Measurements from ENCODE around the gene A2M. TPM values are rescaled to one million over a fixed set of nuclear protein-coding genes. Genes with fewer than 3 reads are reported as not detected.

A2M gene
- total RNA-seq, 1 donor from 2014 or later, result not detected

DNA sequence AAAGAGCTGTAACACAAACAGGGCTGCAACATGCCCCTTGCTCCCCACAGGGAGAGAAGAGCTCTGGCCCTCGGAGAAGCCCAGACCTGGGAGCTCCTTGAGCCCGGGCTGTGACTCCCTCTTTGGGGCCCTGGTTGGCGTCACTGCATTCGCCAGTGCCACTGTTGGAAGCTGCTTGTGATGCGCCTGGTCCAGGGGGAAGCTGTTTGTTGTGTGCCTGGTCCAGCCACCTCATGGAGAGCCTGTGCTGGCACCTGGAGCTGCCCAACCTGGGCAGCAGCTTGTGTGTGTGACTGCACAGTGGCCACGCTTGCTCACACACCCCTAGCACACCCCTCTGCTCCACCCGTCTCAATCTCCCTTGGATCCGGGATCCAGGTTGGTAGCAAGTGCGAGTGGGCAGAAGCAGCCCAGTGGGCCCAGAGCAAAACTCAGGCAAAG, 49.5 kb downstream of the A2M start:
- H3K36me3 Mint-ChIP-seq (ENCODE audit: low read depth), result peaks cover 2% of the 10 kb centered on the region
- intact Hi-C loops (cut with micrococcal nuclease), result loop anchor here (10.0 kb wide), 1 partner anchor 259 kb away; no protein-coding TSS in a partner anchor
- peaks cover 28% of the 10 kb centered on the region for H3K27me3 Mint-ChIP-seq
- peaks cover 4% of the 10 kb centered on the region for H3K4me1 Mint-ChIP-seq
- DNase-seq, result no peak
- peak overlapping the region; percentile 28 for H3K4me3 Mint-ChIP-seq
- no peaks in the 10 kb centered on the region for H3K9me3 Mint-ChIP-seq
- H3K27ac Mint-ChIP-seq, result no peak overlapping the region

DNA sequence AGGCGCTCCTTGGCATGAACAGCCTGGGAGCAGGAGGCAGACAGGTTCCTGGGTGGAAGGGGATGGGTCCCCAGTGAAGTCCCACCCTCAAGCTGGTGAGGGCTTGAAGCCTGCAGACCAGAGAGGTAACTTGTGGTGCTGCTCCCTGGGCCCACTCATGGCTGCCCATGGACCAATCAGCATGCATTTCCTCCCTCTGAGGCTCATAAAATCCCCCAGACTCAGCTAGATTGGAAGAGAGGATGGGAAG, 50.2 kb downstream of the A2M start:
- no peak overlapping the region for H3K27ac Mint-ChIP-seq
- no peaks in the 10 kb centered on the region for H3K9me3 Mint-ChIP-seq
- no peak overlapping the region for H3K4me3 Mint-ChIP-seq
- H3K4me1 Mint-ChIP-seq, result peaks cover 4% of the 10 kb centered on the region
- intact Hi-C loops (cut with micrococcal nuclease), result loop anchor here (10.0 kb wide), 1 partner anchor 259 kb away; no protein-coding TSS in a partner anchor
- DNase-seq, result no peak
- H3K36me3 Mint-ChIP-seq (ENCODE audit: low read depth), result peaks cover 2% of the 10 kb centered on the region
- H3K27me3 Mint-ChIP-seq, result peaks cover 28% of the 10 kb centered on the region

DNA sequence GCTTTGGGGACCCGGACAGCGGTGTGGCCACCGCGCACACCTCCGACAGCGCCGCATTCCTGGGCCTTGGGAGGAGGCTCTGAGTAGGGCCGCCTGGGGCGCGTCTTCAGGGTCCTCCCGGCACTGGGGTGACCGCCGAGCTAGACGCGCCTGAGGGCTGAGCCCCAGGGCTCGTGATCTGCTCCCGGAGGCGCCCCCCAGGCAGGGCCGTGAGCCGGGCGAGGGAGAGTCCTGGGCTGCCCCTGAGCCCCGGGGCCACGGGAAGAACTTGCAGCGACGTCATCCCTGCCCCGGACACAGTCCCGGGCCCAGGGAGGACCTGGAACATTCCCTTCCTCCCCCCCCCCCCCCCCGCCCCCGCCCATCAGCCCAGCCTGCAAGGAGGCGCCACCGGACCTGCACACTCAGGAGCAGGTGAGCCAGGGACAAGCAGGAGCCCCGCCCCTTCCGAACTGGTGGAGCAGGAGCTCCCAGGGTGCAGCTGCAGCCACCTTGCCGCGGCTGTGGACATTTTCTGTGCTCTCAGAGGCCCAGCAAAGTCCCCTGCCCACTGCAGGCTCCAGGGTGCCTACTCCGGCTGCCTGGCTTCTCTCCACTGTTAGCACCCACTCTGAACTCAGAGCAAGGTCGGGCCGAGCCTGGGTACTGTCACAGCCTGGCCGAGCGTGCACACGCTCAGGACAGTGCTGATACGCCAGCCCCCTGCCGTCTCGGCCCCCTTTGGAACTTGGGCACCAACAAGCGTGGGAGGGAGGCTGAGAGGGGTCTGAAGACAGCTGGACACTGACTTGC, 50.7 kb downstream of the A2M start:
- H3K36me3 Mint-ChIP-seq (ENCODE audit: low read depth), result peaks cover 2% of the 10 kb centered on the region
- peaks cover 28% of the 10 kb centered on the region for H3K27me3 Mint-ChIP-seq
- peak overlapping the region; percentile 79 for H3K4me3 Mint-ChIP-seq
- H3K27ac Mint-ChIP-seq, result no peak overlapping the region
- peaks cover 4% of the 10 kb centered on the region for H3K4me1 Mint-ChIP-seq
- H3K9me3 Mint-ChIP-seq, result no peaks in the 10 kb centered on the region
- intact Hi-C loops (cut with micrococcal nuclease), result loop anchor here (10.0 kb wide), 1 partner anchor 260 kb away; no protein-coding TSS in a partner anchor
- DNase-seq, result no peak

DNA sequence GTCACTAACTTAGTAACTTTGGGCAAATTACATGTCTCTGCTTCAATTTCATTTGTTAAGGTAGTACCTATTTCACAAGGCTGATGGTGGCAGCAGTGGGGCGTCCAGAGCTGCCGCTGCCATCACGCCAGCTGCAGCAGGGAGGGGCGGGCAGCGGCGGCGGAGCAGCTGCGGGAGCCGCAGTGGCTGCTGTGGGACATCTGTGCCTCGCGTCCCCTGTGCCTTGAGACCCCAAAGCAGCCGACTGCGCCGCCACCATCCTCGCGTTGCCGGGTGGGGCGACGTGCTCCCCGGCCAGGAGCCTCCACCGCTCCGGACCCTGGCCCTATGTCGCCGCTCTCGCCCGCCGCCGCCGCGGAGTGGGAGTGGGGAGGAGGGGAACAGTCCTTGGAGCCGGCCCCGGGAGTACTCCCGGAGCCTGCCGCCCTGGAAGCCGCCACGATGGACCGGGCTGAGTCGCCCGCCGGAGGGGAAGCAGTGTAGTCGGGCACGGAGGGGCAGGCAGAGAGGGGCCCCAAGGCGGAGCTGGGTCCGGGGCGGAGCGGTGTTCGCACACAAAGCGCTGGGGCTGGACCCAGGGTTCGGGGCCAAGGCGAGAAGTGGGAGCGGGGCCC, 51.4 kb downstream of the A2M start:
- peak; percentile 76 for DNase-seq
- peak overlapping the region; percentile 79 for H3K4me3 Mint-ChIP-seq
- H3K27me3 Mint-ChIP-seq, result peaks cover 28% of the 10 kb centered on the region
- H3K36me3 Mint-ChIP-seq (ENCODE audit: low read depth), result peaks cover 2% of the 10 kb centered on the region
- H3K9me3 Mint-ChIP-seq, result no peaks in the 10 kb centered on the region
- peaks cover 4% of the 10 kb centered on the region for H3K4me1 Mint-ChIP-seq
- intact Hi-C loops (cut with micrococcal nuclease), result loop anchor here (10.0 kb wide), 1 partner anchor 260 kb away; no protein-coding TSS in a partner anchor
- H3K27ac Mint-ChIP-seq, result no peak overlapping the region

DNA sequence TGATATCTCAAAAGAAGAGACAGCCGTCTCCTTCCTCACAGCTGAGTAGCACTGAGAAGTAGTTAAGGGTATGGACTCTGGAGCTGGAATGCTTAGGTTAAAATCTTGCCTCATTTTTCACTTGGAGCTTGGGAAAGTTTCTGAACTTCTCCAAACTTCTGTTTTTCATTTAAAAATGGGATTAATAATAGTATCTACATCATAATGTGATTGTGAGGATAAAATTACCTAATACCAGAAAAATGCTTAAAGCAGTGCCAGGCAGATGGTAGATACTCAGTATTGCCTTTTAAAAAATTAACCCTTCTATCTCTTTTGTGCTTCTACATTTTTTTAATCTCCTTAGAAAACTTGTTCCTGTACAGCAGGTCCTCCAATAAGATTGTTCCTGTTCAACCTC, 63.1 kb downstream of the A2M start:
- no peak overlapping the region for H3K27ac Mint-ChIP-seq
- H3K27me3 Mint-ChIP-seq, result peaks cover 2% of the 10 kb centered on the region
- H3K4me3 Mint-ChIP-seq, result no peak overlapping the region
- H3K9me3 Mint-ChIP-seq, result no peaks in the 10 kb centered on the region
- peaks cover 1% of the 10 kb centered on the region for H3K4me1 Mint-ChIP-seq
- H3K36me3 Mint-ChIP-seq (ENCODE audit: low read depth), result no peaks in the 10 kb centered on the region
- intact Hi-C loops (cut with micrococcal nuclease), result no loop called here
- DNase-seq, result no peak

DNA sequence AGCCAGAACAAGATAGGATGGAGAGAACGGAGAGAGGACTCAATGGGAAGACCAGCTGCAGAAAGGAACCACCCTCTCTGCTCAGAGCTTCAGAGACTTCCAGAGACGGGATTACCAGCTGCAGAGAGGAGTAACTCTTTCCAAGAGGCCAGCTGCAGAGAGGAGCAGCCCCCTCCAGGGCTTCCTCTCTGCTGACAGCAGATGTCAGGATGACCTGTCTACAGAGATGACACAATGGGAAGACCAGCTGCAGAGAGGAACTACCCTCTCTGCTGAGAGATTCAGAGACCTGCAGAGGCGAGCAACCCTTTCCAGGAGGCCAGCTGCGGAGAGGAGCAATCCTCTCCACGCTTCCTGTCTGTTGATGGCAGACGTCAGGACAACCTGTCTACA, 64.6 kb downstream of the A2M start:
- no peak overlapping the region for H3K4me3 Mint-ChIP-seq
- H3K27ac Mint-ChIP-seq, result no peak overlapping the region
- intact Hi-C loops (cut with micrococcal nuclease), result no loop called here
- peaks cover 1% of the 10 kb centered on the region for H3K4me1 Mint-ChIP-seq
- H3K27me3 Mint-ChIP-seq, result peaks cover 3% of the 10 kb centered on the region
- no peaks in the 10 kb centered on the region for H3K36me3 Mint-ChIP-seq (ENCODE audit: low read depth)
- H3K9me3 Mint-ChIP-seq, result no peaks in the 10 kb centered on the region
- DNase-seq, result no peak

DNA sequence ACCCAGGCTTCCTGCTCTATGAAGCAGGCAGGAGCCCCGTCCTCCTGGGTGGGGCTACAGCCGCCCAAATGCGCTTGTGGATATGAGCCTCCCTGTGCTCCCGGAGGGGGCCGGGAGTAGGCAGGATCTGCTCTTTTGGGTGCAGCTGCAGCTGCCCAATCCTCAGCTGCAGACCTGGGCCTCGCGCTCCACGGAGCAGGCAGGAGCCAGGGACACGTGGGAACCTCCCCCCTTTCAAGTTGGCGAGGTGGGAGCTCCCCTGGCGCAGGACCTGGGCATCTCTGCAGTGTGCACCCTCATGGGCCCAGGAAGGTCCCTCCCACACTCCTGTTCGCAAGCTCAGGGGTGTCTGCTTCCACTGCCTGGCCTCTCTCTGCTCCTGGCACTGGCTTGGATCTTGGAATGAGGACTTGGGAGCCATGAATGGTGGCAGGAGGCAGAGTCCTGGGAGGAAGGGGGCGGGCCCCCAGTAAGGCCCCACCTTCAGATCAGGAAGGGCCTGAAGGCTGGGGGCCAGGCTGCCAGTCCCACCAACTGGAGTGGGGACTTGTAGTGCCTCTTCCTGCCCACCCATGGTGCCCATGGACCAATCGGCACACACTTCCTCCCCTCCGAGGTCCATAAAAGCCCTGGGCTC, 65.1 kb downstream of the A2M start:
- Mint-ChIP-seq H3K27ac (no peak overlapping the region), H3K27me3 (peaks cover 3% of the 10 kb centered on the region), H3K4me1 (peaks cover 1% of the 10 kb centered on the region), H3K9me3 (no peaks in the 10 kb centered on the region), H3K36me3 (ENCODE audit: low read depth) (no peaks in the 10 kb centered on the region), H3K4me3 (no peak overlapping the region)
- intact Hi-C loops (cut with micrococcal nuclease), result no loop called here
- DNase-seq, result no peak

DNA sequence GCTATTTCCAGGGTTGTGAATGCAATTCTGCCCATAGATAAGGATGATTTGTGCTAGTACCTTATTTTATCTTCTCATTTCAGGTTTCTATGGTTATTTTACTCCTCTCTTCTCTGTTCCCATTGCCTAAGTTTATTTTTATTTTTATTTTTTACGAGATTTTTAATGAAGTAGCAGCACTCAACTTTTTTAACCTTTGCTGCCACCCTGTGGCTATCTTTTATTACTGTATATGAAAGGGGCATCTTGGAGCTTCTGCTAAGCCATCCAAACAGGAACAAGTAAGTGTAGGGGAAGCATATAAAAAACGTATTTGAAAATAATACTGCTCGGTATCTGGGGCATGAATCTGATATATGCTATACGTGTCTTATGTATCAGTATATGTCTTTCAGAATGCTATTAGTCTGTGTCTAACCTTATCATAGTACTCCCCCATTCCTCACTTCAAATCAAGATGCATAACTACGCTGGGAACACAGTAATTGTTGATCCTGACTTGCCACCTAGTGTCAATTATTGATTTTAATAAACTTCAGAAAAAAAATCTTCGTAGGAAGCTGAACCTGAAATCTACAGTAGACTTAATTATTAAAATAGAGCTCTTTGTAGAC, 66.1 kb downstream of the A2M start:
- Mint-ChIP-seq H3K4me1 (peaks cover 1% of the 10 kb centered on the region), H3K27me3 (peaks cover 6% of the 10 kb centered on the region), H3K9me3 (no peaks in the 10 kb centered on the region), H3K36me3 (ENCODE audit: low read depth) (no peaks in the 10 kb centered on the region), H3K4me3 (no peak overlapping the region), H3K27ac (no peak overlapping the region)
- peak; percentile 78 for DNase-seq
- intact Hi-C loops (cut with micrococcal nuclease), result loop anchor here (1.0 to 2.0 kb wide), 2 partner anchors 367 to 505 kb away; no protein-coding TSS in a partner anchor

DNA sequence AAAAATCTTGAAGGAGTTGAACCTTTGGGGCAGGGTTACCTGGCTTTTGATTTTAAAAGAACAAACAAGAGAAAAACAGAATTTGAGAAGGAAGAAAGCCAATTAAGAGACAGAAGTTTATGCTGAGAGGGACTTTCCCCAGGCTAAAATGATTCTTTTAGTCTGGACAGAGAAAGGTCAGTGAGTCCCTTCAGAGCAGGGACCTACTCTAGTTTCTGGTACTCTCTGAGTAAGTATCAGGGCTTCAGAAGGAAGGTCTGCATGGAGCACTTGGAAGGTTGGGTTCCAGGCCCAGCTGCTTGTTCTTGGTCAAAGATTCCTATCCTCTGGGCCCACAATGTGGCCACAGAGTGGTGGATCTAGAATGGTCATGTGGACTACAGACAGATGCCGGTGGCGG, 66.8 kb downstream of the A2M start:
- Mint-ChIP-seq H3K27me3 (peaks cover 6% of the 10 kb centered on the region), H3K36me3 (ENCODE audit: low read depth) (no peaks in the 10 kb centered on the region), H3K9me3 (no peaks in the 10 kb centered on the region), H3K27ac (no peak overlapping the region), H3K4me3 (no peak overlapping the region), H3K4me1 (peaks cover 1% of the 10 kb centered on the region)
- no peak for DNase-seq
- intact Hi-C loops (cut with micrococcal nuclease), result loop anchor here (1.0 to 2.0 kb wide), 2 partner anchors 366 to 505 kb away; no protein-coding TSS in a partner anchor

DNA sequence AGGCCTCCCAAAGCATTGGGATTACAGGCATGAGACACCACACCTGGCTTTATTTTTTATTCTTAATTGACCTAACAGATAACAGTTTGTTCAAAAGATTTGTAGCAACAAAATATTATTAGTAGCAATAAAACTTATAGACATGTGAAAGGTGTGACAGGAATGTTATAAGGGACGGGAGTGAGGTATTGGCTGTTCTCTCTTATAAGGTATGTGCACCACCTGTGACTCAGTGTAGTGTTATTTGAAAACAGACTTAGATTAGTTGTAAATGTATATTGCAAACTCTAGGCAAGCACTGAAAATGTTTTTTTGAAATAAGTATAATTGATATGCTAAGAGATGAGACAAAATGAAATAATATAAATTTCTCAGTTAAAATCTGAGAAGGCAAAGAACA, 68.6 kb downstream of the A2M start:
- Mint-ChIP-seq H3K4me1 (peaks cover 1% of the 10 kb centered on the region), H3K27ac (no peak overlapping the region), H3K9me3 (no peaks in the 10 kb centered on the region), H3K27me3 (peaks cover 11% of the 10 kb centered on the region), H3K4me3 (no peak overlapping the region), H3K36me3 (ENCODE audit: low read depth) (no peaks in the 10 kb centered on the region)
- no peak for DNase-seq
- intact Hi-C loops (cut with micrococcal nuclease), result no loop called here

DNA sequence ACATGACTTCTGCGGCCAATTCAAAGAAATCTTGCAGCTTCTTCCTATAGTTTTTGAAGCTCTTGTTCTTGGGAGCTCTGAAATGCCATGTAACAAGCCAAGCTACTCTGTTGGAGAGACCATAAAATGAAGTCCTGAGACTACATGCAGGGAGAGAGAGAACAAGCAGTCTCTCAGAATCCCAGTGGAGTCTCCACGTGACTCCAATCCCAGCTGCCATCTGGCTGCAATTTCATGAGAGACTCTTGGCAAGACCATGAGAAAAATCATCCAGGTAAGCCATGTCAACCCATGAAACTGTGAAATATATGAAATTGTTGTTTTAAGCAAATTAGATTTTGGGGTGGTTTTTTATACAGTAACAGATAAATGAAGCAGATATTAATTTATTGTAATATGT, 72.0 kb downstream of the A2M start:
- intact Hi-C loops (cut with micrococcal nuclease), result no loop called here

DNA sequence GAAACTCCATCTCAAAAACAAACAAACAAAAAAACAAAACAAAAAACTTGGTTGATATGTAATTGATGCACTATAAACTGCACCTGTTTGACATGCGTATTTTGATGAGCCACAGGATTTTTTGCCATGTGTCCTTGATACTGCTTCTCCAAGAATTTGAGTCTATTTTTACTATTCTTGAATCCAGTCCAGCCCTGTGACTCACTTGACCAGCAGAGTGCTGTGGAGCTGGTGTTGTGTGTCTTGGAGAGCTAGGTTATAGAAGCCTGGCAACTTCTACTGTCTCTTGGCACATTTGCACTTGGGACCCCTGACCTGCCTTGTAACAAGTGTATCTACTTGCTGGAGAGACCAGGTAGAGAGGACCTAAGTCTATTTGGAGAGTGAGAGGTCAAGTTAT, 74.4 kb downstream of the A2M start:
- no peaks in the 10 kb centered on the region for H3K36me3 Mint-ChIP-seq (ENCODE audit: low read depth)
- no peak overlapping the region for H3K27ac Mint-ChIP-seq
- H3K9me3 Mint-ChIP-seq, result no peaks in the 10 kb centered on the region
- DNase-seq, result no peak
- intact Hi-C loops (cut with micrococcal nuclease), result no loop called here
- no peak overlapping the region for H3K4me3 Mint-ChIP-seq
- H3K4me1 Mint-ChIP-seq, result peaks cover 19% of the 10 kb centered on the region
- H3K27me3 Mint-ChIP-seq, result peaks cover 16% of the 10 kb centered on the region

More for the DNA sequence above, 72.0 kb downstream of the A2M start:
- H3K36me3 Mint-ChIP-seq (ENCODE audit: low read depth), result no peaks in the 10 kb centered on the region
- no peaks in the 10 kb centered on the region for H3K9me3 Mint-ChIP-seq
- peaks cover 18% of the 10 kb centered on the region for H3K27me3 Mint-ChIP-seq
- H3K4me3 Mint-ChIP-seq, result no peak overlapping the region
- H3K27ac Mint-ChIP-seq, result no peak overlapping the region
- peaks cover 19% of the 10 kb centered on the region for H3K4me1 Mint-ChIP-seq
- DNase-seq, result no peak

DNA sequence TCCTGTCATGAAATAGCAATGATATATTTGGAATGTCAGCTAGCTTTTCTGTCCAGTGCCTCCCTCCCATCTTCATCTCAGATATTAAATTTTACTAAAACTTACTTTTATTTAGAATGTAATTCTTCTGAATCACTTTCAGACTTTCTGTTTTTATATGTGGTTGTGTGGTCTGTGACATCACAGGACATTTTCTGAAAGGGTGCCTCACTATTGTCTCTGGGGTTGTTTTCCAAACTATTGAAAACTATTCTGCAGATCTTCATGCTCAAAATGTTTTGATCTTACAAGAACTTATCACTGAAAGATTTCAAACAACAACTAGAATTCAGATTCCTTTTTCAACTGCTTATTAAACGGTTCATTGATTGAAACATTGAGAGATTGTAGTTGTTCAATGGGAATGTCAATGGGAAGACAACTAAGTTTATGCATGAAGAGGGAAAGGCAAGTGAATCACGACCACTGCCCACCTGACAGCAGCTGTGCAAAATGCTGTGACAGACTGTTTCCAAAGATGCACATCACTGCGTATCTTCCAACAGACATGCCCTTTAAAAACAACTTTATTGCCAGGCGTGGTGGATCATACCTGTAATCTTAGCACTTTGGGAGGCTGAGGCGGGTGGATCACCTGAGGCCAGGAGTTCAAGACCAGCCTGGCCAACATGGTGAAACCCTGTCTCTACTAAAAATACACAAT, 75.1 kb downstream of the A2M start:
- peaks cover 15% of the 10 kb centered on the region for H3K27me3 Mint-ChIP-seq
- H3K27ac Mint-ChIP-seq, result no peak overlapping the region
- no peaks in the 10 kb centered on the region for H3K36me3 Mint-ChIP-seq (ENCODE audit: low read depth)
- H3K4me3 Mint-ChIP-seq, result peak overlapping the region; percentile 15
- intact Hi-C loops (cut with micrococcal nuclease), result no loop called here
- DNase-seq, result no peak
- H3K9me3 Mint-ChIP-seq, result no peaks in the 10 kb centered on the region
- peaks cover 19% of the 10 kb centered on the region for H3K4me1 Mint-ChIP-seq

Measured in activated CD4-positive, alpha-beta T cell treated with anti-CD3 and anti-CD28 coated beads, Interleukin-2, amount 10 ng/mL, durations not matched to agents 24 days and 14 days (primary cell).